GF-D8 (cell line): ENCODE data around the gene VGF.
A peak's percentile ranks its signal among the peaks of the same experiment; 100 is the strongest.
"Not testable (repeated sequence)": the region's sequence is repeated elsewhere in the genome, so short reads cannot be mapped to it uniquely, and the experiment has no call there.

Experiments
- DNase-seq: peaks from one replicate; lab custom pipeline; 2025; lab: John Stamatoyannopoulos, UW

Gene VGF

GRCh38 chr7:101134399-101134980, 30.9 kb downstream of the VGF start:
- DNase-seq, result no peak

- DNase-seq, result no peak
Measured at GRCh38 chr7:101133621-101134398, 31.6 kb downstream of the VGF start.

DNA sequence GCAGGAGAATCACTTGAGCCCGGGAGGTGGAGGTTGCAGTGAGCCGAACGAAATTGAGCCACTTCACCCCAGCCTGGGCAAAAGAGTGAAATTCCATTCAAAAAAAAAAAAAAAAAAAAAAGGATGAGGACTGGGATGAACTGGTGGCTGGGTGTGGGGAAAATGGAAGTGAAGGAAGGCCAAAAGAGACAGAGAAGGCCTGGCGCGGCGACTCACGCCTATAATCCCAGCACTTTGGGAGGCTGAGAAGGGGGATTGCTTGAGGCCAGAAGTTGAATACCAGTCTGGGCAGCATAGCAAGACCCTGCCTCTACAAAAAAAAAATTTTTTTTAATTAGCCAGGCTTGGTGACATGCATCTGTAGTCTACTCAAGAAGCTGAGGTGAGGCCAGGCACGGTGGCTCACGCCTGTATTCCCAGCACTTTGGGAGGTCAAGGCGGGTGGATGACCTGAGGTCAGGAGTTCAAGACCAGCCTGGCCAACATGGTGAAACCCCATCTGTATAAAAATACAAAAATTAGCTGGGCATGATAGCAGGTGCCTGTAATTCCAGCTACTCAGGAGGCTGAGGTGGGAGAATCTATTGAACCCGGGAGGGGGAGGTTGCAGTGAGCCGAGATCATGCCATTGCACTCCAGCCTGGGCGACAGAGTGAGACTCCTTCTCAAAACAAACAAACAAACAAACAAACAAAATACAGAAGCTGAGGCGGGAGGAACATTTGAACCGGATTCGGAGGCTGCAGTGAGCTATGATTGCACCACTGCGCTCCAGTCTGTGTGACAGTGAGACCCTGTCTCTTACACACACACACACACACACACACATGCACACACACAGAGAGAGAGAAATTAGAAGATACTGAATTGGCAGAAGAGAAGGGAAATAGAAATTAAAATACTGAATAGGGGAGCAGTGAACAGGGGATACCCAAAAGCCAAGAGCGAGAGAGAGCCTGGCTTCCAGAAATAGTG, 32.5 kb downstream of the VGF start:
- DNase-seq, result not testable (repeated sequence)

GRCh38 chr7:101129603-101130117, 35.7 kb downstream of the VGF start:
- DNase-seq, result no peak

- no peak for DNase-seq
Measured at GRCh38 chr7:101128040-101128834, 37.1 kb downstream of the VGF start.

- no peak for DNase-seq
Measured at GRCh38 chr7:101127460-101128039, 37.8 kb downstream of the VGF start.

- peak; percentile 65 for DNase-seq
Measured at GRCh38 chr7:101126651-101127459, 38.5 kb downstream of the VGF start, which contains the start of gene SERPINE1. TSS of gene SERPINE1 (plus strand) at chr7:101127104. CDS start at chr7:101128394, 1,290 bp downstream.

- peak; percentile 27 for DNase-seq
Measured at GRCh38 chr7:101125989-101126650, 39.2 kb downstream of the VGF start.

DNA sequence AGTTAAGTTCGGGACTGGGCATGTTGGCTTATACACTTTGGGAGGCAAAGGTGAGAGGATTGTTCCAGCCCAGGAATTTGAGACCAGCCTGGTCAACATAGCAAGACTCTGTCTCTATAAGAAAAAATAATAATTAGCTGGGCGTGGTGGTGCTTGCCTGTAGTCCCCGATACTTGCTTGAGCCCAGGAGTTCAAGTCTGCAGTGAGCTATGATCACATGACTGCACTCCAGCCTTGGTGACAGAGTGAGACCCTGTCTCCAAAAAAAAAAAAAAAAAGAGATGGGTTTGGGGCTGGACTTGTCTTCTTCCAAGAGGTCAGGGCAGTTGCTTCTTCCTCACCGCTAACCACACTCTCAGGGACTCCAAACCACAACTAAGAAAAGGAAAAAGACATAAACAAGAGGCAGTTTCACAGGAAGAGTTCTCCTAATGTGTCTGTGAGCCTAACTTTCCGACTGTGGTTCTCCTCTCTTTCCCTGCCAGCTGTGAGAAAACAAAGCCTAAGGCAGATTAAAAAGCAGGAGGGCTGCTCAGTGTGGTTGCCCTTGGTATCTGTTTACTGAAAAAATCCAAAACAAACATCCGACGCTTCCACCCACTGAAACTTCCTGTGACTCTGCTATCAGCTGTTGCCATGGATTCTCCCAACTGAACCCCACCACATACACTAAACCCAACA, 40.9 kb downstream of the VGF start:
- peak; percentile 73 for DNase-seq

GRCh38 chr7:101123703-101124068, 41.7 kb downstream of the VGF start:
- DNase-seq, result no peak

DNA sequence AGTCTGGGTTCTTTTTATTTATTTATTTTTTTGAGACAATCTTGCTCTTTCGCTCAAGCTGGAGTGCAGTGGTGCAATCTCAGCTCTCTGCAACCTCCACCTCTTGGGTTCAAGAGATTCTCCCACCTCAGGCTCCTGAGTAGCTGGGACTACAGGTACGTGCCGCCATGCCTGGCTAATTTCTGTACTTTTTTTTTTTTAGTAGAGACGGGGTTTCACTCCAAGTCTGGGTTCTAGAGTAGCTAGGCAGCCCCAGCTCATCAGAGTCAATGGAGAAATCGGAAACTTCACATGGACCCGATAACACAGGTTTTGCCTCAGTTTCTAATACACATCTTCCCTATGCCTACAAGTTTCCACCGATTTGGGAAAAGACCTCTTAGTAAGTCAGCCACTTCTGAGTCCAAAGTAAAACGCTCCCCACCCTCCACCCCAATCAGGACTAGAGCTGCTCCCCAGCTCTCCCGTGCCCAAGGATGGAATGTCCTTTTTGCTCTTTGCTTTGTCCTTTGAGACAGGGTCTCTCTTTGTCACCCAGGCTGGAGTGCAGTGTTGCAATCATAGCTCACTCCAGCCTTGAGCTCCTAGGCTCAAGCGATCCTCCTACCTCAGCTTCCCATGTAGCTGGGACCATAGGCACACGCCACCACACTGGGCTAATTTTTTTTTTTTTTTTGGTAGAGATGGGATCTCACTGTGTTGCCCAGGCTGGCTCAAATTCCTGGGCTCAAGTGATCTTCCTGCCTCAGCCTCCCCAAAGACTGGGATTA, 42.3 kb downstream of the VGF start:
- DNase-seq, result no peak

DNA sequence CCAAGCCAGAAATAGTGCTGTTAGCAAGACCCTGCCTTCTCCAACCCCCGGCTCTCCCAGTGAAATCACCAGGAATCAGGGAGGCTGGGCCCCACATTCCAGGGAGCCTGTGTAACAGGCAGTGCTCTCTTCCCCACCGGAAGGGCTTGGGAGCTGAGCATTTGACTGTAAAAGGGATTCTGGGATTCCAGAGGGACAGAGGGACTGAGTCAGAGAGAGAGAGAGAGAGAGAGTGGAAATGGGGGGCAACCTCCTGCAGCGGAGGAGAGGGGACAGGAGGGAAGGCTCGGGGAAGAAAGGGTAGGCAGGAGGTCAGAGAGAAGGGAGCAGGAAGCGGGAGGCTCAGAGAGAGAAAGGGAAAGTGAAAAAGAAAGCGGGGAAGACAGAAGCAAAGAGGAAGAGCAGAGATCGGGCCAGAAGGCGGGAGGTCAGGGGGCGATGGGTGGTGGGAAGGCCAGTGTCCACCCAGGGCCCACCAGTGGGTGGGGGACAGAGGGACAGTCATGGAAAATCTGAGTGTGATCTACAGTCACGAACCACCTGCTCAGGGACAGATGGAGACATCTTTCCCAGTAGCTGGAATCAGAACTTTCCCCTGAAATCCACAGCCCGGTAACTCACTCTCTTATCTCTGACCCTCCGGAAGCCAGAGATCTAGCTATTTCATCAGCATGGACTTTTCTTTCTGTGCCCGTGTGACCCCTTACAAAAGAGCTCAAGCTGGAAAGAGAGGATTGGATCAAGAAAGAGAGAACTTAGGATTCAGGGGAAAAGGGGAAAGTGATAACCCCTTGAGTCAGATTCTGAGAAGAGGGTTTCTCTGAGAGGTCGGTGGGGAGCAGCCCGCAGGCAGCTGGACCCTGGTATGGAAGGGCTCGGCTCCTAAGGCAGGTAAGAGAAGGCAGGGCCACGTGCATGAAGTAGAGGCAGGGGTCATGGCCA, 43.1 kb downstream of the VGF start:
- no peak for DNase-seq

- DNase-seq, result not testable (repeated sequence)
Measured at GRCh38 chr7:101121631-101121990, 43.8 kb downstream of the VGF start.

GRCh38 chr7:101120315-101120714, 45.1 kb downstream of the VGF start:
- DNase-seq, result no peak

DNA sequence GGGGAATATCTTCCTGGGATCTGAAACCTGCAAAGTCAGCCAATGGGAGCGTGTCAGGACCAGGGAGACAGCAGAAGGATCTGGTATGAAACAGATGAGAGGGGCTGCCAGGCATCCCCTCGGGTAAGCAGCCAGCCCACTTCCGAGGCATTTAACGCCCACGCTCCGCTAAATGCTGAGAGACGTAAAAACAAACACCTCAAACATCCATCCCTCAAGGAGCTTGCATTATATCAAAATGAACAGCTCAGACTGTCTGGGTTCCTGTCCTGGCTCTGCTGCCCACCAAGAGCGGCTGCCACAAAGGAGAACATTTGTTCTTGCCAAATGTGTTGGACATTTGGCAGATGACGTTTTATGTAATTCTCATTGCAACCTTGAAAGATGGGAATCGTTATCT, 45.5 kb downstream of the VGF start:
- no peak for DNase-seq

DNA sequence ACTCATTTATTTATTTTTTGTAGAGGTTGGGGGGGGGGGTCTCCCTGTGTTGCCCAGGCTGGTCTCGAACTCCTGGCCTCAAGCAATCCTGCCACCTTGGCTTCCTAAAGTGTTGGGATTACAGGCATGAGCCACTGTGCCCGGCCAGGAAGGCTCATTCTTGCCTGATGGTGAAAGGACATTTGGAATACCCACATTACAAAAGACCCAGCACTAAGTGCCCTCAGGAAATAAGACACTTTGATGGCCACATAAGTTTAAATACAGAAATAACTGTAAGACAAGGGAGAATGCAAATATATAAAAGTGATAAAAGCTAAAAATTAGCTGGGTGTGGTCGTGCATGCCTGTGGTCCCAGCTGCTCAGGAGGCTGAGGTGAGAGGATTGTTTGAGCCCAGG, 46.5 kb downstream of the VGF start:
- no peak for DNase-seq

DNA sequence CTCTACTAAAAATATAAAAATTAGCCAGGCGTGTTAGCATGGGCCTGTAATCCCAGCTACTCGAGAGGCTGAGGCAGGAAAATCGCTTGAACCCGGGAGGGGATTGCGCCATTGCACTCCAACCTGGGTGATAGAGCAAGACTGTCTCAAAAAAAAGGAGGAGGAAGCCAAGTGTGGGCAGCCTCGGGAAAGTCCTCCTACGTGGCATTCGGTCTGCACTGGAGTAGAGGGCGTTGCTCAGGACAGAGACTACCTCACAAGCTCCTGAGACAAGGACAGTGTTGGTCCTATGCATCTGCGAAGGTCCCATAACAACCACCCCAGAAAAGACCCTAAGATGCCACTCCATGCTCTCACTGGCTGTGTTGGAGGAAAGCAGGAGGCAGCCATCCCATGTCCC, 48.5 kb downstream of the VGF start:
- DNase-seq, result no peak
